Measurements from ENCODE around the gene RCC2. TPM values are rescaled to one million over a fixed set of nuclear protein-coding genes. Genes with fewer than 3 reads are reported as not detected.

Gene RCC2
- polyA plus RNA-seq, 3 donors, result 11.2 to 25.9 (median 19.6) TPM

- 40 to 57% (median 52%) methylated on average over 3 of the region's 3 CpGs for WGBS, 3 donors
- no peak overlapping the region for H3K27ac ChIP-seq (ENCODE audit: low read depth, low read length)
These were observed 36.4 kb downstream of the RCC2 start for GRCh38 chr1:17403081-17403480.

DNA sequence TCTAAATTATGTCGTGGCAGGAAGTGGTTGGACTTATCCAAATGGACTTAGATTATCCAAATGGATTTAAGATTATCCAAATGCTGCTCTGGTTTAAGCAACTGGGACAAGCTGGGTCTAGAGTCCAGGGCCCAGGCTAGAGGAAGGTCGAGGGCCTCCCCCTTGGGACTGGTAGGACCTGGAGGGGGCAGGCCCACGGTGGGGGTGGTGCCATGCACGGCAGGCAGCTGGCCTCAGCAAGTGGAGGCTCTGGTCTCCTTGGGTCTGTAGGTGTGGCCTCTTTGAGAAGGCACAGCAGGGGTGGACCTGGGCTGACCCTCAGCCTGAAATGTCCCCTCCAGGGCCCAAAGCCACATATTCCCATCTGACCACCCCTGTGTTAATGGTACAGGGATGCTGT is 37.6 kb downstream of the RCC2 start:
- H3K27ac ChIP-seq (ENCODE audit: low read depth, low read length), result no peak overlapping the region
- WGBS, 3 donors, result 45 to 67% (median 58%) methylated on average over 4 of the region's 4 CpGs

GRCh38 chr1:17400725-17401341 is 38.6 kb downstream of the RCC2 start:
- H3K27ac ChIP-seq (ENCODE audit: low read depth, low read length), result no peak overlapping the region
- 79 to 87% (median 82%) methylated on average over 11 of the region's 11 CpGs for WGBS, 3 donors

DNA sequence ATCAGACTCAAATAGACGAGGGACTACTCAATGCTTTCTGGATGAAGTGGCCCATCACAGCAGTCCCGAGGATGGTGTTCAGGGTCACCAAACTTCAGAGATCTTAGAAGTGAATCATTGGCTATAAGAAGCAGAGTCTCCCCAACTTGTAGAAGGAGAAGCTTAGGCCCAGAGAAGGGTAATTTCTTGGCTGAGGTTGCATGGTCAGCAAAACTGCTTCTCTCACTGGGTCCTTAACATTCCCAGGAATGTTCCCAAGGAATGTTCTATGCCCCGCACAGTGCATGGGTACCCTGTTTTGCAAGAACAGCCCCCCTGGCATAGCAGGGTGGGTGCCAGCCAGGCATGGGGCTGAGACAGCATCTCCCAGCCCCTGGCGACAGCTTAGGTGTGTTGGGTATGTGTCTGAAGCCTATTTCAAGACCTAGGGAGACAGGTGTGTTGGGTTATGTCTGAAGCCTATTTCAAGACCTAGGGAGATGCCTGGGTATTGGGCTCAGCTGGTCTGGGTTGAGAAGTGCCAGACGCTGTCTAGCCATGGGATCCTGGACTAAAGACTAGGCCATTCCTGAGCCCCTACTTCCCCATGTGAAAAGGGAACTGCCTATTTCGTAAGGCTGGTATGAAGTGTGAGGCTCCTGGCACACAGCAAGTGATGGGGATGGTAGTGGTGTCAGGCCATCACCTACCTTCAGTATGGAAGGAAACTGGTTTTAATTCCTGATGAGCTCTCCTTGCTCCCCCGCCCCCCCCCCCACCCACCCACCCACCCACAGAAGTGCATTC is 41.4 kb downstream of the RCC2 start:
- no peak overlapping the region for H3K27ac ChIP-seq (ENCODE audit: low read depth, low read length)
- 76 to 81% (median 77%) methylated on average over 7 of the region's 7 CpGs for WGBS, 3 donors

DNA sequence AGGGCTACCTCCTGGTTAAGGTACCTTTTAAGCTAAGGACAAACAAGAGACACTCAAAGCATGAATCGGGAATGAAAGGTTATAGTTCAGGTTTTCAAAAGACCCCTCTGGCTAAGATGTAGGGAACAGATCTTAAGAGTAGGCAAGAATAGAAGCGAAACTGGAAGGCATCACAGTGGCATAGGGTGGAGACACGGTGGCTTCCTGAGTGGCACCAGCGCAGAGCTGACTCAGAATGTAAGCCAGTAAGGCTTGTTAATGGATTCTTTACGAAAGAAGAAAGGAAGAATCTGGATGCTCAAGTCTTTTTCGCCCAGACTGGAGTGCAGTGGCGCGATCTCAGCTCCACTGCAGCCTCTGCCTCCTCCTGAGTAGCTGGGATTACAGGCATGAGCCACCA is 46.2 kb downstream of the RCC2 start:
- 62 to 64% (median 63%) methylated on average over 8 of the region's 8 CpGs for WGBS, 3 donors
- H3K27ac ChIP-seq (ENCODE audit: low read depth, low read length), result no peak overlapping the region

GRCh38 chr1:17392199-17392740 is 47.2 kb downstream of the RCC2 start:
- no peak overlapping the region for H3K27ac ChIP-seq (ENCODE audit: low read depth, low read length)
- WGBS, 3 donors, result 64 to 67% (median 66%) methylated on average over 10 of the region's 10 CpGs

DNA sequence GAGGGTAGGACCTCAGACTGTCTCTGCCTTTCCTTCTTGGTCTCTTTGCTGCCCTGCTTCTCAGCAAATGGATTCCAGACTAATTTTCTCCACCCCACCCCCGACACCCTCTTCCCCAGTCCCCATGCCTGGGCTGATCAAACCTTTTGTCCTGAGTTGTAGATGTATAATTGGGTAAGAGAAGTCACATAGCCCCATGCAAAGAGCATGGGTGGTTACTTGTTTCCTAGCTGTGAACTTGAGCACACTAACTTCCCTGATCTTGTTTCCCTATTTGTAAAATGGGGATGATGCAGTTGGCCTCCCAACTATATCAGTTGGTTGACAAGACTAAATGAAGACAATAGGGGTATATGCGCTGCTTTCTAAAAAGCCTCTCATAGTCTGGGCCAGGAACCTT is 58.3 kb downstream of the RCC2 start:
- 75 to 84% (median 84%) methylated on average over 2 of the region's 2 CpGs for WGBS, 3 donors

GRCh38 chr1:17377325-17377953 is 62.0 kb downstream of the RCC2 start:
- 16 to 37% (median 34%) methylated on average over 16 of the region's 16 CpGs for WGBS, 3 donors
- no peak overlapping the region for H3K27ac ChIP-seq (ENCODE audit: low read depth, low read length)

More for the DNA sequence above, 58.3 kb downstream of the RCC2 start:
- H3K27ac ChIP-seq (ENCODE audit: low read depth, low read length), result no peak overlapping the region

DNA sequence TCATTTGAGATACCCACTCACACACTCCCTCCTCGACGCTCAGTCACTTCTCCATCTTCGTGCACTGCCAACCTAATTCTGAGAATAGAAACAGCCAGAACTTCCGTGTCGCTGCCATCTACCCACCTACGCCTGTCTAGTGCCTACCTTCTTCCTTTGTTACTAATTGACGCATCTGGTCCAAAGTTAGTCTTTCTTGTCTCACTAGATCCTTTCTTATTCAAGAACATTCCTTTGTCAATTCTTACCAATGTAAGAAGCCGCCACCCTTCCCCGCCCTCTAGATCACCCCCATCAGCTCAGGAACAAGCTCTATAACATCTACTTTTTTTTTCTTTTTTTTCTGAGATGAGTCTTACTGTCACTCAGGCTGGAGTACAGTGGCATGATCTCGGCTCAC is 63.8 kb downstream of the RCC2 start:
- no peak overlapping the region for H3K27ac ChIP-seq (ENCODE audit: low read depth, low read length)
- 88 to 93% (median 90%) methylated on average over 10 of the region's 10 CpGs for WGBS, 3 donors

DNA sequence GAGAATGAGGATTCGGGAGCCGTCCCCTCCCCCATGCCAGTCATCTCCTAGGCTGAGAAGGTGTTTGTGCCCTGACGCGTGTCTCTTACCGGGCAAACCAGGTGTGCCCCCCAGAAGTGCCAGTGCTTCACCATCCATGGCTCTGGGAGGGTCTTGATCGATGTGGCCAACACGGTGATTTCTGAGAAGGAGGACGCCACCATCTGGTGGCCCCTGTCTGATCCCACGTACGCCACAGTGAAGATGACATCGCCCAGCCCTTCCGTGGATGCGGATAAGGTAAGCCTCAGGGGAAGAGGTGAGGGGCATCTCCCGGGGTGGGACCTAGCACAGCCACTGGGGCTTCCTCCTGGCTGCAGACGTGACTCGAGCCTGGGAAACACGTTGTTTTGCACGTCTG is 66.5 kb downstream of the RCC2 start:
- WGBS, 3 donors, result 74 to 81% (median 79%) methylated on average over 18 of the region's 18 CpGs
- H3K27ac ChIP-seq (ENCODE audit: low read depth, low read length), result no peak overlapping the region

GRCh38 chr1:17371896-17372295 is 67.6 kb downstream of the RCC2 start, which contains the start of gene PADI6:
PADI6 (plus strand) TSS chr1:17372196; CDS start chr1:17372246, 50 bp downstream.
- no peak within 1 kb of the TSS for H3K27ac ChIP-seq (ENCODE audit: low read depth, low read length)
- 48 to 66% (median 62%) methylated on average over 7 of the region's 7 CpGs for WGBS, 3 donors

- H3K27ac ChIP-seq (ENCODE audit: low read depth, low read length), result no peak overlapping the region
- WGBS, 3 donors, result 38 to 48% (median 48%) methylated on average over 2 of the region's 2 CpGs
These were observed 68.9 kb downstream of the RCC2 start for GRCh38 chr1:17370618-17371017.

- H3K27ac ChIP-seq (ENCODE audit: low read depth, low read length), result no peak overlapping the region
- 61 to 73% (median 71%) methylated on average over 9 of the region's 9 CpGs for WGBS, 3 donors
These were observed 70.0 kb downstream of the RCC2 start for GRCh38 chr1:17369466-17369865.

- WGBS, 3 donors, result 42 to 76% (median 45%) methylated on average over 3 of the region's 3 CpGs
- no peak overlapping the region for H3K27ac ChIP-seq (ENCODE audit: low read depth, low read length)
These were observed 74.2 kb downstream of the RCC2 start for GRCh38 chr1:17365293-17365692.

DNA sequence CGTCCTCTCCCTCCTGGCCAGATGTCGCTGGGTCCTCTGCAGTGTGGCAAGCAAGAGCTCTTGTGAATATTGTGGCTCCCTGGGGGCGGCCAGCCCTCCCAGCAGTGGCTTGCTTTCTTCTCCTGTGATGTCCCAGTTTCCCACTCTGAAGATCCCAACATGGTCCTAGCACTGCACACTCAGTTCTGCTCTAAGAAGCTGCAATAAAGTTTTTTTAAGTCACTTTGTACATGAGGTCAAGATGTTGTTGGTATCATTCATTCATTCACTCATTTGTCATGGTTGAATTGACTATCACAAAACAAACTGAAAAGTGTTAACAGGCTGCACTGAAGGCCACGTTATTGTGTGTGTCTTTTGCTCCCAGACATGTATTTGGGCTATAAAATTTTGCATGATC is 75.7 kb downstream of the RCC2 start:
- no peak overlapping the region for H3K27ac ChIP-seq (ENCODE audit: low read depth, low read length)
- WGBS, 3 donors, result 62 to 78% (median 75%) methylated on average over 4 of the region's 4 CpGs

GRCh38 chr1:17363351-17363750 is 76.1 kb downstream of the RCC2 start:
- WGBS, 3 donors, result 81 to 90% (median 83%) methylated on average over 12 of the region's 12 CpGs
- H3K27ac ChIP-seq (ENCODE audit: low read depth, low read length), result no peak overlapping the region

- no peak overlapping the region for H3K27ac ChIP-seq (ENCODE audit: low read depth, low read length)
- 67 to 75% (median 72%) methylated on average over 4 of the region's 4 CpGs for WGBS, 3 donors
These were observed 77.8 kb downstream of the RCC2 start for GRCh38 chr1:17361687-17362086.

GRCh38 chr1:17360272-17360956 is 79.1 kb downstream of the RCC2 start:
- H3K27ac ChIP-seq (ENCODE audit: low read depth, low read length), result no peak overlapping the region
- 80 to 86% (median 81%) methylated on average over 11 of the region's 11 CpGs for WGBS, 3 donors

DNA sequence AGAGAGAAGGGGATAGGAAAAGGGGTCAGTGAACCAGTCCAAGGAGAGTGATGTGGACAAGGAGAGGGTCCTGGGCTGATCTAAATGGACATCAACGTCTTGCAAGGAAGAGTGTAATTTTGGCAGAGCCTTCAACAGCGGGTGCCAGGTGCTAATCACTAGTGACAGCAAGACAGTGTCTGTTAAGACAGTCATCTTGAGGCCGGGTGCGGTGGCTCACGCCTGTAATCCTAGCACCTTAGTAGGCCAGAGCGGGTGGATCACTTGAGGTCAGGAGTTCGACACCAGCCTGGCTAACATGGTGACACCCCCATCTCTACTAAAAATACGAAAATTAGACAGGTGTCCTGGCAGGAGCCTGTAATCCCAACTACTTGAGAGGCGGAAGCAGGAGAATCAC is 79.7 kb downstream of the RCC2 start:
- H3K27ac ChIP-seq (ENCODE audit: low read depth, low read length), result no peak overlapping the region
- WGBS, 3 donors, result 82 to 86% (median 82%) methylated on average over 9 of the region's 9 CpGs

Measured in adipose tissue (tissue), 3 donors.